GM19238 (cell line): ENCODE measurements around the gene TUBGCP4.
A peak's percentile ranks its signal among the peaks of the same experiment; 100 is the strongest.
"Not testable (repeated sequence)": the region's sequence is repeated elsewhere in the genome, so short reads cannot be mapped to it uniquely, and the experiment has no call there.

Experiments used
- DNase-seq: peaks from one replicate; pipeline ENCODE4 v3.0.0; 2011; ENCODE audit warnings: low spot score; ENCODE audit not compliant: insufficient read length

Gene TUBGCP4

GRCh38 chr15:43370975-43371974, at the start of gene TUBGCP4, which contains the start of gene ZSCAN29:
Gene TUBGCP4 (plus strand): TSS chr15:43371101. CDS start chr15:43371355, 254 bp downstream.
Gene ZSCAN29 (minus strand): TSS chr15:43371043. CDS start chr15:43369913, 1,130 bp downstream.
- DNase-seq, result peak; percentile 89

DNA sequence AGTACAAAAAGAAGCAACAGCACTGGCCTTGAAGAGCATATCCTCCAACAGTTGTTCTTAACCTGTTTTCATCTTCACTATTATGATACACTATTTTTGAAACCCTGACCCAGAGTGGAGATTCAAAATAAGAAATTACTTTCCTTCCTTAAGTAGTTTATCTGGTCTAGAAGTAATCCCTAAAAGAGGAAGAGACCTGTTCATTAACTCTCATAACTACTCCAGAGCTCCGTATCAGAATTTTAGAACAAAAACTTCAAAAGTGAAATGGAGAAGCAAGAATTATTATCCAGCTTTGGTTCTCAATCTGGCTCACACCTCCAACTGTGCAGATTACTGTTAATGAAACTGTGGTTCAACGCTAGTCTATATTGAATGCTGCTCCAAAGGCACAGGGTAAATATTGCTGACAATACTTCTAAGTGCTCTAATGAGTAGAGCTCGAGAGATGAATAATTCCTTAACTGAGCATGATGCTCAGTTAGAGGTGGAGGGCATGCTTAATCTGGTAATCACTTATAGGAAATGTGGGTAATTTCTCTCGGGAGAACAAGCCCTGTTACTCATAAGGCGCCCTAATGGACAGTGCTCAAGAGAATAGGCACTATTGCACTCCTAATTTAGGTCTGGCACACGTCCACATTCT, 45.7 kb upstream of the TUBGCP4 start:
- DNase-seq, result no peak

DNA sequence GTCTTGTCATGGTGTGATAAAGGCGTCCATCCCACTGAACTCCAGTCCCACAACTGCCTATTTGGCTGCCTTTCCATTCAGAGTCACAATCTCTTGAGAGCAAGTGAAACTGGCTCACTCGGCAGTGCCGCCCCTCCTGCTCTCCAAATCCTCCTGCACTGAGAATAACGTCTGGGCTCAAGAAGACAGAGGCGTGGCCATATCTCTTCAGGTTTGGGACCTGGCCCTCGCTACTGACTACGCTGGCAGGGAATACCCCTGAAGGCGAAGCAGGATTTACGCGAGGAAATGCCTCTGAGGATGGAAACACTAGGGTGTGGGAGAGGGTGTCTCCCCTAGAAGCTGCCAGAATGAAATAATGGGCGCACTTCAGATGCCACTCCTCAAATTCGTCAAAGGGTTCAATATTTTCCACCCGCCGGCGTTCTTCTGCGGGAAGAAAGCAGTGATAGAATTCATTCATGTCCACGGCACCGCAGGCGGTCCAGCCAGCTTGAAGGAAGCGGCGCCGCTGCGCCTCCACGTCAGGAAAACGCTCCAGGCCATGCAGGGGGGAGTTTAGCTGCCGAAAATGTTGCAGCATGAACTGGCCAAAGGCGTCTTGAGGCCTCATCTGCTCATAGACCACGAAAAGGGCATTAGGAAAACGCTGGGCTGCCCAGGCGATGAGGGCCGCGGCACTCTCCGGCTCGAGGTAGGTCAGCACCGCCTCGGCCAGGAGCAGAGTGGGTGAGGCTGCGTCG, 41.5 kb upstream of the TUBGCP4 start:
- no peak for DNase-seq

- peak; percentile 77 for DNase-seq
Observed at GRCh38 chr15:43329960-43330779, 40.7 kb upstream of the TUBGCP4 start, which contains the start of gene LCMT2. Gene LCMT2 (minus strand): TSS chr15:43330573. CDS start chr15:43330489, 84 bp downstream.

DNA sequence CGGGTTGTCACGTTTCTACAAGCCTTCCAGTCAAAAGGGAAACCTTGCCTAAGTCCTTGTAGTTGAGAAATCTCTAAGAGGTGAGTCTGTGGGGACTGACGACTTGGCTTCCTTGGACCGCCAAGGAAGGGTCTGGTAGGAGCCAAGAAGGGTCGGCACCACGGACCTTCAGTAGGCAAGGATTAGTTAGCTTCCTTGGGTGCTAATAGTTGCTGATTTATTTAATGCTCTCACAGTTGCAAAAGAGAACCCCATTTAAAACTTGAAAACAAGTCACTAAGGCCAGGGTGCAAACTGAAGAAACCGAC, 40.2 kb upstream of the TUBGCP4 start:
- DNase-seq, result peak; percentile 10

GRCh38 chr15:43346305-43346704, 24.6 kb upstream of the TUBGCP4 start:
- no peak for DNase-seq

- DNase-seq, result no peak
Observed at GRCh38 chr15:43347114-43347513, 23.8 kb upstream of the TUBGCP4 start.

DNA sequence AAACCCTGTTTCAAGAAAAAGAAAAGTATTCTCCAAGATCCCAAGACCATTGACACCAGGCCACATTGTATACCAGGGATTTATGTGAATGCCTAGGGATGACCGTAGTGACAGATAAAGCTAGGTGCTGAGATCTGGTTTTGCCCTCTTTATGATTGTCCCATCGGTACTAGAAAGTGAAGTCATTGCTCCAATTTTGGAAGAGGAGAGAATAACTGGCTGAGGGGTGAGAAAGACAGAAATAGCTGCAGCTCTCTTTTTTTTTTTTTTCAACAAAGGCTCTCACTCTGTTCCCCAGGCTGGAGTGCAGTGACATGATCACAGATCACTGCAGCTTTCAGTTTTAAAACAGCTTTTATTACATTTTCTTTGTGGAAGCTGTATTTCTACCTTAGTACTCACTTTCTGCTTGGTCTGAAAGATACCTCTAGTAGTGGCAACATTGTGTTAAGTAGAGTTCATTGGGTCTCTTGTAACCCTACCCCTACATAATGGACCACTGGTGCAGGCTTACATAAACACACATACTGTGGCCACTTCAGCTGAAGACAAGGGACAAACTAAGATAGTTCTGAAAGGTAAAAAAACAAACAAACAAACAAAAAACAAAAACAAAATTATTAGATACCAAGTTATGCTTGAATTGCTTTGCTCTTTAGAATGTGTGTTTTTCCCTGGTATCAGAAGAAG, 18.1 kb upstream of the TUBGCP4 start:
- DNase-seq, result no peak

DNA sequence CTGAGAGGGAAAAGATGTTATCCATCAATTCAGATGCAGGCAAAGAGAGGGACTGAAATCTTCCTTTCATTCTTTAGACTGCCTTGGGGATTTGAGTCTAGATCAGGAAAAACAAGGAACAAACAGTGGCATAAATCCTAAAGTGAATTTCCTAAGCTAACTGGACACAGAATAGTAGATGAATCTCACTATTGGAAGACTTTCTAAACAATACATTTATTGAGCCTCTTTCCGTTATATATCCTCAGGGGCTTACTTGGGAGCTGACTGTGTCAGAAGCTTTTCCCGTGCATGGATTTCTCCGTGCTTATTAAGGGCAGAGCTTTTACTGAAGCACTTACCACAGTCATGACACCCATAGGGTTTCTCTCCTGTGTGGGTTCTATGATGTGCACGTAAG, 10.1 kb upstream of the TUBGCP4 start:
- DNase-seq, result no peak

- no peak for DNase-seq
Observed at GRCh38 chr15:43361313-43361903, 9.5 kb upstream of the TUBGCP4 start.

GRCh38 chr15:43370310-43370974, 459 bp upstream of the TUBGCP4 start:
- no peak for DNase-seq

DNA sequence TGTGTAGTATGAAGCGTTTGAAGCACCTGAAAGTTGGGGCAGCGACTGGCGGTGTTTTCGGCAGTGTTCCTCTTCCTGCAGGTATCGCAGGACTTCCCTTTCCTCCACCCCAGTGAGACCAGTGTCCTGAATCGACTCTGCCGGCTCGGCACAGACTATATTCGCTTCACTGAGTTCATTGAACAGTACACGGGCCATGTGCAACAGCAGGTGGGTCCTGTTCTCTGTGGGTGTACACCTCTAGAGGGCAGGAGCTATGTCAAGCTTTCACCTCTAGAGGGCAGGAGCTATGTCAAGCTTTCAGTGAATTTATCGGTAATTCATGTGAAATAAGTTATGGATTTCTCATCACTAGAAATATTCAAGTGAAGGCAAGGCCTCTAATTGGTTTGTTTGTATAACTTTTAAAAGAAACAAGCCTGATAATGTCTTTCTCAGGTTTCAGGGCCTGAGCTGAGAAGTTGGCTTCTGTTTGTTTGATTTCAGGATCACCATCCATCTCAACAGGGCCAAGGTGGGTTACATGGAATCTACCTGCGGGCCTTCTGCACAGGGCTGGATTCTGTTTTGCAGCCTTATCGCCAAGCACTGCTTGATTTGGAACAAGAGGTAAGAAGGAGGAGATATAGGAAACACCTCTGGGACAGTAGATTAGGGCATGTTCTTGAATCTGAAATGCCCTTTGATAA, 5.3 kb downstream of the TUBGCP4 start:
- DNase-seq, result peak; percentile 39

DNA sequence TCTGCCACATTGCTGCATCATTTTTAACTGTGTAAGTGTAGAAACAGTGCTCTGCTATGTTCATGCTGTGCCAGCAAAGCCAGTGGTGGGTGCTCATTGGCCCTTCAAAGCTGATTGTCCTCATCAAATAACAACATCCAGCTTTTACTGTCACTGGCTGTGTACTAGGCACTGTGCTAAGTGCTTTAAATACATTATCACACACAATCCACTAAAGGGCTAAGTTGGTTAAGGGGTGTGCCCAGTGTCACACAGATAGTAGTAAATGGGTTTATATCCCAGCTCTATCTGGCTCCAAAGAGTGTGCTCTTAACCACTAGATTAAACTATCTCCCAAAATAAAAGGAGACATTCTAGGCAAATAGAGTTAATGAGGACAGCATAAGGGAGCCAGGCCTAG, 7.7 kb downstream of the TUBGCP4 start:
- DNase-seq, result no peak

DNA sequence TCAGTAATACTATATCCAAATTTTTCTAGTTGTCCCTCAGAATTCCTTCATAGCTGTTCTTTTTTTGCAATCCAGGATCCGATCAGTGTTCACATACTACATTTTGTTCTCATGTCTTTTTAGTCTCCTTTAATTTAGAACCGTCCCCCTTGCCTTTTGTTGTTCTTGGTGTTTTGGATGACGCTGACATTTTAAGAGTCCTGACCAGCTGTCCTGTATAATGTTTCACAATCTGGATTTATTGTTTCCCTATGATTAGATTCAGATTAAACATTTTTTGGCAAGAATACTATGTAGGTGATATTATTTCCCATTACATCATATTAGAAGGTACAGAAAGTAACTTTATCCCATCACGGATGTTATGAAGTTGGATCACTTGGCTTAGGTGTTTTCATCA, 11.4 kb downstream of the TUBGCP4 start:
- DNase-seq, result no peak

- DNase-seq, result no peak
Observed at GRCh38 chr15:43383070-43383469, 12.2 kb downstream of the TUBGCP4 start.

DNA sequence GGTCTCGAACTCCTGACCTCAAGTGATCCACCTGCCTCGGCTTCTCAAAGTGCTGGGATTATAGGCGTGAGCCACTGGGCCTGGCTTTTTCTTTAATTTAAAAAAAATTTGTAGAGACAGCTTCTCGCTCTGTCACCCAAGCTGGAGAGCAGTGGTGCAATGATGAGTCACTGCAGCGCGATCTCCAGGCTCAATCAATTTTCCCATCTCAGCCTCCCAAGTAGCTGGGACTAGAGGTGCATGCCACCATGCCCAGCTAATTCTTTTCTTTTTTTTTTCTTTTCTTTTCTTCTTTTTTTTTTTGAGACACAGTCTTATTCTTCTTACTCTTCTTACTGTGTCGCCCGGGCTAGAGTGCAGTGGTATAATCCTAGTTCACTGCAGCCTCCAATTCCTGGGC, 19.8 kb downstream of the TUBGCP4 start:
- no peak for DNase-seq

DNA sequence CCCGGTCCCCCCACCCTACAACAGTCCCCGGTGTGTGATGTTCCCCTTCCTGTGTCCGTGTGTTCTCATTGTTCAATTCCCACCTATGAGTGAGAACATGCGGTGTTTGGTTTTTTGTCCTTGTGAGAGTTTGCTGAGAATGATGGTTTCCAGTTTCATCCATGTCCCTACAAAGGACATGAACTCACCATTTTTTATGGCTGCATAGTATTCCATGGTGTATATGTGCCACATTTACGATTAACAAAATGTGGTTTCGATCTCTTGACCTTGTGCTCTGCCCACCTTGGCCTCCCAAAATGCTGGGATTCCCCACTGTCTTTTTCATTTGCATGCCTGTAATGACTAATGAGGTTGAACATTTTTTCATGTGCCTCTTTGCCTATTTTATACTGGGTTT, 22.7 kb downstream of the TUBGCP4 start:
- not testable (repeated sequence) for DNase-seq

- DNase-seq, result no peak
Observed at GRCh38 chr15:43402255-43402654, 31.4 kb downstream of the TUBGCP4 start.

DNA sequence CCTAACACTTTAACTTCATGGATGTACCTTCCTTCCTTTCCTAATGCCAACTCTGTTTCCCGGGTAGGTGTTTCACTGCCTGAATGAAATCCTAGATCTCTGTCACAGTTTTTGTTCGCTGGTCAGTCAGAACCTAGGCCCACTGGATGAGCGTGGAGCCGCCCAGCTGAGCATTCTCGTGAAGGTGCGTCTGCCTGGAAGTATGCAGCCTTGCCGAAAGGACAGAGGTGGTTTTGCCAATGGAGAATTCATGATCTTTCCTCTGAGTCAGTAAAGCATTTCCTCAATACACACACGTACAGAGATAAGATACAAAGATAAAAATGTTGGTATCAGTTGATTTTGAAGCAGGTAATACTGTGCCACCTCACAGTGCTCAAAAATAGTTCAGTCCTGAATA, 32.7 kb downstream of the TUBGCP4 start:
- no peak for DNase-seq
